NCI-H1417 (cell line): ENCODE data around the gene SLC12A8.
A peak's percentile ranks its signal among the peaks of the same experiment; 100 is the strongest.

Experiments
- DNase-seq, 3 experiments: peaks; one replicate each; lab custom pipeline; 2025; lab: John Stamatoyannopoulos, UW

Gene SLC12A8

GRCh38 chr3:125154110-125154509 lies 58.4 kb downstream of the SLC12A8 start:
- DNase-seq: no peak

GRCh38 chr3:125152951-125153350 lies 59.6 kb downstream of the SLC12A8 start:
- no peak for DNase-seq

GRCh38 chr3:125151916-125152315 lies 60.6 kb downstream of the SLC12A8 start:
- no peak for DNase-seq

GRCh38 chr3:125151442-125151817 lies 61.1 kb downstream of the SLC12A8 start:
- no peak for DNase-seq

- peak in 2 of 3 experiments; percentile 1 to 36 for DNase-seq
These were observed 61.8 kb downstream of the SLC12A8 start for GRCh38 chr3:125150525-125151441.

- DNase-seq: no peak
These were observed 63.1 kb downstream of the SLC12A8 start for GRCh38 chr3:125149462-125149861.

- DNase-seq: no peak
These were observed 63.7 kb downstream of the SLC12A8 start for GRCh38 chr3:125148836-125149235.

- no peak for DNase-seq
These were observed 64.3 kb downstream of the SLC12A8 start for GRCh38 chr3:125148016-125148812.

- no peak for DNase-seq
These were observed 65.1 kb downstream of the SLC12A8 start for GRCh38 chr3:125147491-125147820.

GRCh38 chr3:125146626-125147490 lies 65.7 kb downstream of the SLC12A8 start:
- DNase-seq: no peak

- no peak for DNase-seq
These were observed 66.6 kb downstream of the SLC12A8 start for GRCh38 chr3:125145751-125146475.

GRCh38 chr3:125144653-125145314 lies 67.8 kb downstream of the SLC12A8 start:
- no peak for DNase-seq

- DNase-seq: peak in 2 of 3 experiments; percentile 6 to 34
These were observed 68.4 kb downstream of the SLC12A8 start for GRCh38 chr3:125143982-125144652.

GRCh38 chr3:125143538-125143937 lies 69.0 kb downstream of the SLC12A8 start:
- no peak for DNase-seq

- no peak for DNase-seq
These were observed 69.6 kb downstream of the SLC12A8 start for GRCh38 chr3:125142940-125143339.

- DNase-seq: no peak
These were observed 70.1 kb downstream of the SLC12A8 start for GRCh38 chr3:125142420-125142778.

- no peak for DNase-seq
These were observed 70.7 kb downstream of the SLC12A8 start for GRCh38 chr3:125141596-125142419.

GRCh38 chr3:125140818-125141595 lies 71.5 kb downstream of the SLC12A8 start:
- DNase-seq: no peak
